ENCODE results near the gene NEGR1.

The NEGR1 gene

DNA sequence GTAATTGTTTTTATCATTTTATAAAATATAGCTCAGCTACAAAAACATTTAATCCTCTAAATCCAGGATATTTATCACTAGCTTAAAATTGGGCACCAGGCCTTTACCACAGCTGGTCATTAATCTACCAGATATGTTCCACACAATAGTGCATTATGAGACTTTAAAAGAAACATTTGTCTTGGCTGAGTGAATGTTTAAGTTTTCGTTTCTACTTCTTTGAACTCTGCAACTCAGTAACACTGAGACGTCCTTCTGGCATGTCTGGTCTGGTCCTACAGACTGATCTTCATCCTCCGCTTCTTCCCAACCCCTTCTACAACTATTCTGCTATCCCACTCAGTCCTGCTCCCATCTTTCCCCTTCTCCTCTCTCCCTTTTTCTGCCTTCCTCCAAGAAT, 296.2 kb downstream of the NEGR1 start:
- no peaks in the 10 kb centered on the region for H3K36me3 ChIP-seq (ENCODE audit: insufficient read depth, low read depth, low read length)
- no peaks in the 10 kb centered on the region for H3K9me3 ChIP-seq (ENCODE audit: insufficient read depth, low read depth, low read length)
- H3K27me3 ChIP-seq (ENCODE audit: insufficient read depth, low read length): no peaks in the 10 kb centered on the region
- no peak overlapping the region for H3K27ac ChIP-seq (ENCODE audit: low read length)
- no peaks in the 10 kb centered on the region for H3K4me1 ChIP-seq (ENCODE audit: insufficient read depth, low read length)
- no peak overlapping the region for H3K9ac ChIP-seq (ENCODE audit: low read depth, low read length)
- H3K4me3 ChIP-seq (ENCODE audit: low read length): no peak overlapping the region

DNA sequence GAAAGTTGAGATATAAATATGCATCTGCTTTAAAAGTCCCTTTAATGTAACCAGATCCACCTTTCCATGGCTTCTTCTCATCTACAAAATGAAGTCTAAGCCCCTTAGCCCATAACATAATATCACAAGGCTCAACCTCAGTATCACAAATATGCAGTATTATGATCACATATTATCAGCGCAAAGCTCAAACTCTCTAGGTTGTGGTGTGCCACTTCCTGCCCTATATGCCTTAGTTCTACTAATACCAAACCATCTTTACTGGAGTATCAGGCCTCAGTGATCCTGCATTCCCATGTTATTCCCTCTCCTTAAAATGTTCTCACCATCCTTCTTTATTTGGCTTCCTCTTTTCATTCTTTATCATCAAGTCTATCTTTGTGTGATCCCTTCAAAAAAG, 301.8 kb downstream of the NEGR1 start:
- Histone ChIP-seq H3K9me3 (ENCODE audit: insufficient read depth, low read depth, low read length) (no peaks in the 10 kb centered on the region), H3K4me1 (ENCODE audit: insufficient read depth, low read length) (no peaks in the 10 kb centered on the region), H3K4me3 (ENCODE audit: low read length) (no peak overlapping the region), H3K27me3 (ENCODE audit: insufficient read depth, low read length) (no peaks in the 10 kb centered on the region), H3K36me3 (ENCODE audit: insufficient read depth, low read depth, low read length) (no peaks in the 10 kb centered on the region), H3K27ac (ENCODE audit: low read length) (no peak overlapping the region), H3K9ac (ENCODE audit: low read depth, low read length) (no peak overlapping the region)

DNA sequence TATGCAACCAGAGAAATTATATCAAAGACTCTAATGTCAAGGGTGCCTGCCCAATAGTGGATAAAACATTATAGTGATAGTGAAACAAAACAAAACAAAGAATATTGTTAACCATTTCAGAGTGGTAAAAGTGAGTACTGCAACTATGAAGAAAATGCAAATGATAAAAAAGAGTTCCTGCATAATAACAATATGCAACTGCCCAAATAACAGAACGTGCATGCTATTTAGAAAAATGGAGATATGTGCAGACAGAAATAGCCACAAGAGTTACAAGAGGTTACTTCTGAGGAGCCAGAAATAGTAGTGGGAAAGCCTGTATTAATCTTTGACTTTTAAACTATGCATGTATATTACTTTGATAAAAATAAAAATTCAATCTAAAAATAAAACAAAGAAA, 302.5 kb downstream of the NEGR1 start:
- H3K27ac ChIP-seq (ENCODE audit: low read length): no peak overlapping the region
- no peaks in the 10 kb centered on the region for H3K4me1 ChIP-seq (ENCODE audit: insufficient read depth, low read length)
- H3K9me3 ChIP-seq (ENCODE audit: insufficient read depth, low read depth, low read length): no peaks in the 10 kb centered on the region
- H3K9ac ChIP-seq (ENCODE audit: low read depth, low read length): no peak overlapping the region
- no peak overlapping the region for H3K4me3 ChIP-seq (ENCODE audit: low read length)
- no peaks in the 10 kb centered on the region for H3K27me3 ChIP-seq (ENCODE audit: insufficient read depth, low read length)
- no peaks in the 10 kb centered on the region for H3K36me3 ChIP-seq (ENCODE audit: insufficient read depth, low read depth, low read length)

DNA sequence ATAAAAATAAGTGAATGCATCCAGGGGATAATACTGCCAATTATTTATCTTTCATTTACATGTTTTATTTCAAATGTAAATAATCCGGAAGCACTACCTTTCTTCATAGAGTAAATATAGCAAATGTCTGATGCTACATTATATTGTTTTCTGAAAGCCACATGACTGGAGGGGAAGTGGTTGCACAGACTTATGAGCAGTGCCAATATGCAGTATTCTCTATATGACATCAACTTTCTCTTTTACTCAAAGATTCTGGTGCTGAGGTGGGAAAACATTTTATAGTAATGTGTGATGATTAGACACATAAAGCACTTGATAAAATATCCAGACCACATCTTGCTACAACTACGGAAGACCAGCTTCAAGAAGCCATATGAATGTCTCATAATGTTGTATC, 314.7 kb downstream of the NEGR1 start:
- Histone ChIP-seq H3K9ac (ENCODE audit: low read depth, low read length) (no peak overlapping the region), H3K27ac (ENCODE audit: low read length) (no peak overlapping the region), H3K27me3 (ENCODE audit: insufficient read depth, low read length) (no peaks in the 10 kb centered on the region), H3K9me3 (ENCODE audit: insufficient read depth, low read depth, low read length) (no peaks in the 10 kb centered on the region), H3K4me3 (ENCODE audit: low read length) (no peak overlapping the region), H3K36me3 (ENCODE audit: insufficient read depth, low read depth, low read length) (no peaks in the 10 kb centered on the region), H3K4me1 (ENCODE audit: insufficient read depth, low read length) (no peaks in the 10 kb centered on the region)

DNA sequence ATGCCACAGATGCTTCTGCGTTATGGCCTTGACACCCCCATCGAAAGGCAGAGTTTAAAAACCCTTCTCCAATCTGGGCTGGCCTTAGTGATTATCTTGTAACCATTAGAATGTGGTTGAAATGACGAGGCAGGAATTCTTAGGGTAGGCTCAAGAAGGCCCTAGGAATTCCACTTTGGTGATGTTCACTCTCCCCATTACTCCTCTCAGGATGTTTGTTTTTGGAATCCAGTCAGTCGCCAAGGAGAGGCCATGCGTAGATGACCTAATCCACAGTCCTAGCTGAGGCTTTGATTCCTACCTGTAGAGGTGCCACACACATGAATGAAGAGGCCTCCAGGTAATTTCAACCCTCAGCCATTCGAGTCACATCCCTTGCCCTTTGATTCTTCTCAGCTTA, 318.2 kb downstream of the NEGR1 start:
- no peaks in the 10 kb centered on the region for H3K27me3 ChIP-seq (ENCODE audit: insufficient read depth, low read length)
- H3K9me3 ChIP-seq (ENCODE audit: insufficient read depth, low read depth, low read length): no peaks in the 10 kb centered on the region
- H3K4me3 ChIP-seq (ENCODE audit: low read length): no peak overlapping the region
- no peak overlapping the region for H3K9ac ChIP-seq (ENCODE audit: low read depth, low read length)
- H3K36me3 ChIP-seq (ENCODE audit: insufficient read depth, low read depth, low read length): no peaks in the 10 kb centered on the region
- no peaks in the 10 kb centered on the region for H3K4me1 ChIP-seq (ENCODE audit: insufficient read depth, low read length)
- H3K27ac ChIP-seq (ENCODE audit: low read length): no peak overlapping the region

DNA sequence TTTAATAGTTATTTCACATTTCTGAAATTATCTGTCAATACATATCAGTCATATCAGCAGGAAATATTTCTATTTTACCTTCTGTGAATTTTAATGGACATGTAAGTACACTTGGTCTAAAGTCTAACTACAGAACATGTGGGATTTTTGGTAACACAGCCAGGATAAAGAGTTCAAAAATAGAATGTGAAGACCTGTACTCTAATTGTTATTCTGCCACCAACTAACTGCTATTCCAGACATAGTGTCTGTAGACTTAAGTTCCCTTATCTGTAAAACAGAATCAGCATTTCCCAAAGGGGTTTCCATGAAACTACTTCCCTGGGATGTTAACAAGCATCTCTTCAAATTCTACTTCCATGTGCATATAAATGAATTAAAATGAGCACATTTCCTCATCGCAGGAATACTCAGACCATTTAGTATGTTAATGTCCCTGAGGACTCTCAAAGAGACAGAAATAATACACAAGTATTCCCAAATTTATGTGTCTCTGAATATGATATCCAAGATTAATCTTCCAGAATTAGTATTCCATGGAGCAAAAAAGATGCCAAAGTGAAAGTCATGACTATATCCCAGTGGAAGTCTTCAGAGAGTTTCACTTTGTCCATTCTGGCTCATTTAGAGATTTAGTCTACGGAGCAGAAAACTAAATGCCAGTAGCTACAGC, 325.6 kb downstream of the NEGR1 start:
- H3K9ac ChIP-seq (ENCODE audit: low read depth, low read length): no peak overlapping the region
- H3K4me3 ChIP-seq (ENCODE audit: low read length): no peak overlapping the region
- no peaks in the 10 kb centered on the region for H3K36me3 ChIP-seq (ENCODE audit: insufficient read depth, low read depth, low read length)

DNA sequence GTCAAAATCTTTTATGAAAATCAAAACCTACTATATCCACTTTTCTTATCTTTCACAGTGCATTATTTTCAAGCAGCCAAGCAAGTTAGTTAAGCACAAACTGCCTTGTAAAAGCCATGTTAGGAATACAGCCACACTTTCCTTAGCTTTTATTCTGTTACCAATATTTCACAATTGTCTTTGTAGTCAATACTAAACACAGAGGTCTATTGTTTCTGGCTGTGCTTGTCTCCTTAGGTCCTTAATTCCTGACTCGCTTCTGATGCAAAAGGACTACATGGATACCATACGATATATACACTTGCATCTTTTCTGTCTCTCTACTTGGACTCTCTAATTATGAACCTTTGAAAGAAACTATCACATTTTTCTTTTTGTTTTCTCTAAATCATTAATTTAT, 331.8 kb downstream of the NEGR1 start:
- Histone ChIP-seq H3K27me3 (ENCODE audit: insufficient read depth, low read length) (no peaks in the 10 kb centered on the region), H3K4me1 (ENCODE audit: insufficient read depth, low read length) (0 out of 2 replicates have a peak, but pooled peaks cover 3% of the 10 kb centered on the region), H3K27ac (ENCODE audit: low read length) (no peak overlapping the region), H3K9me3 (ENCODE audit: insufficient read depth, low read depth, low read length) (no peaks in the 10 kb centered on the region), H3K36me3 (ENCODE audit: insufficient read depth, low read depth, low read length) (no peaks in the 10 kb centered on the region), H3K4me3 (ENCODE audit: low read length) (no peak overlapping the region), H3K9ac (ENCODE audit: low read depth, low read length) (no peak overlapping the region)

More for the DNA sequence above, 325.6 kb downstream of the NEGR1 start:
- Histone ChIP-seq H3K9me3 (ENCODE audit: insufficient read depth, low read depth, low read length) (no peaks in the 10 kb centered on the region), H3K4me1 (ENCODE audit: insufficient read depth, low read length) (peaks cover 6% of the 10 kb centered on the region; the same call in 1 of the 2 replicates), H3K27me3 (ENCODE audit: insufficient read depth, low read length) (no peaks in the 10 kb centered on the region), H3K27ac (ENCODE audit: low read length) (no peak overlapping the region)

DNA sequence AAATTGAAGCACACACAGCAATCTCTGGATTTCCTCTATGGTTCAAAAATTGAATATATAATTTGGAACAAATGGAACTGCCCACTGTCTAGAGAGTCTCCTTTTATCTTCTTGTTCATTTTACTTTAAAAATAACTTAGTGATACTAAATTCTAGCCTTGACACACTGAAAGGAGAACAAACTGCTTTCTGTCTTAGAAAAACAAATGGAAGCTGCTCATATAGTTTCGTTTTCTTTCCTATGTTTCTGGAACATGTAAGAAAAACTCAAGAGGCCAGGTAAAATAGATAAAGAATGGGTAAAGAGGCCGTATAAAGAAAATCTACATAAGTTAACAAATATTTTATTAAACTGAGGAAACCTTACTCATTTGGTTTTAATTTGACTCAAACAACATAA, 332.7 kb downstream of the NEGR1 start:
- Histone ChIP-seq H3K4me1 (ENCODE audit: insufficient read depth, low read length) (0 out of 2 replicates have a peak, but pooled peaks cover 3% of the 10 kb centered on the region), H3K27me3 (ENCODE audit: insufficient read depth, low read length) (no peaks in the 10 kb centered on the region), H3K9ac (ENCODE audit: low read depth, low read length) (no peak overlapping the region), H3K36me3 (ENCODE audit: insufficient read depth, low read depth, low read length) (no peaks in the 10 kb centered on the region), H3K27ac (ENCODE audit: low read length) (no peak overlapping the region), H3K9me3 (ENCODE audit: insufficient read depth, low read depth, low read length) (no peaks in the 10 kb centered on the region), H3K4me3 (ENCODE audit: low read length) (no peak overlapping the region)

DNA sequence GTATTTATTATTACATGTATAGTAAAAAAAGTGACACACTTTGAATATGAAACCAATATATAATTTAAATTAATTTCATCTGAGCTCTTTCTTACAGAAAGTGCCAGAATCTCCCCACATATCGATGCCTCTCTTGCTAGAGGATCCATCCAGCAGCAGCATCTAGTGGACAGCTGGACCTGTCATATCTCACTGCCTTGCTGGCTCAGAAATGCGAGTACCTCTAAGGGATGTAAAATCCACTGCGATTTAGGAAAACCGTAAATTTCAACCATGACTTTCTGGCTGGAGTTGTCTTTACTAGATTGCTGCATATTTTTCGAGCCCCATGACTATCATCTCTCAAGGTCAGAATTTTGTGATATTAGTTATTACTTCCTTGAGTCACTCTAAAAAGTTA, 333.8 kb downstream of the NEGR1 start:
- no peak overlapping the region for H3K4me3 ChIP-seq (ENCODE audit: low read length)
- no peaks in the 10 kb centered on the region for H3K36me3 ChIP-seq (ENCODE audit: insufficient read depth, low read depth, low read length)
- H3K4me1 ChIP-seq (ENCODE audit: insufficient read depth, low read length): no peaks in the 10 kb centered on the region
- H3K27ac ChIP-seq (ENCODE audit: low read length): no peak overlapping the region
- no peaks in the 10 kb centered on the region for H3K27me3 ChIP-seq (ENCODE audit: insufficient read depth, low read length)
- H3K9ac ChIP-seq (ENCODE audit: low read depth, low read length): no peak overlapping the region
- no peaks in the 10 kb centered on the region for H3K9me3 ChIP-seq (ENCODE audit: insufficient read depth, low read depth, low read length)

DNA sequence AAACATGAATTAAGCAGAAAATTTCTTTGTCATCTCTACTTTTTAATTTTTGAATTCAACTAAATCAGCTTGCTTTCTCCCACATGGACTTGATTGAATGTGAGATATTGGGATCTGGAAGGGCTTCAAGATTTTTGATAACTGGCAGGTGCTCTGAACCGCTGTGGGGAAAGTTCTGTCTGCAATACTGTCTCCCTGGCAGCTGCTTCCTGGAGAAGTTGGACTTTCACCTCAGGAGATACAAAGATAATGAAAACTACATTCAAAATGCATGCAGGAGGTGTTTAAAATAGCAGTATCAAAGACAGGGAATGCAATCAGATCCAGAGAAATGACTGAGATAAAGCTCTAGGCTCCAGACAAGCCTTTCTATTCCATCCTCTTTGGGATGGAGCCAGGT, 338.3 kb downstream of the NEGR1 start:
- no peaks in the 10 kb centered on the region for H3K4me1 ChIP-seq (ENCODE audit: insufficient read depth, low read length)
- no peak overlapping the region for H3K4me3 ChIP-seq (ENCODE audit: low read length)
- no peak overlapping the region for H3K27ac ChIP-seq (ENCODE audit: low read length)
- no peak overlapping the region for H3K9ac ChIP-seq (ENCODE audit: low read depth, low read length)
- no peaks in the 10 kb centered on the region for H3K27me3 ChIP-seq (ENCODE audit: insufficient read depth, low read length)
- H3K36me3 ChIP-seq (ENCODE audit: insufficient read depth, low read depth, low read length): no peaks in the 10 kb centered on the region
- H3K9me3 ChIP-seq (ENCODE audit: insufficient read depth, low read depth, low read length): no peaks in the 10 kb centered on the region

DNA sequence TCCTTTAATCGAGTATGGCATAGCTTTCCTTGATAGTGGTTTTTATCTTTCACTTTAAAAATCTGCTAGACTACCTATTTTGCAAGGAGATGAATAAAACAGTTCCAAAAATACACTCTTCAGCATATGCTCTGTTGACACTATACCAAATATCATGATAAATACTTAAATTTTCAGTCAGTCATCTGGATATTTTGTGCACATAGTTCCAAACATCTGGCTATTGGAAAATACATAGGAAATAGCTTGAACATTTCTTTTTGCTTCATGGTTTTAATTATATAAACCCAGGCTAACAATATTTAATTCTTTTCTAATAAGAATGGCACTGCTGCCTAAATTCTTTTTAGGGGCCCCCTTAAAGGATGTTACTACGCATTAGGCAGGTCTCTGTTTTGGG, 342.1 kb downstream of the NEGR1 start:
- no peaks in the 10 kb centered on the region for H3K27me3 ChIP-seq (ENCODE audit: insufficient read depth, low read length)
- H3K9me3 ChIP-seq (ENCODE audit: insufficient read depth, low read depth, low read length): no peaks in the 10 kb centered on the region
- no peak overlapping the region for H3K9ac ChIP-seq (ENCODE audit: low read depth, low read length)
- H3K4me3 ChIP-seq (ENCODE audit: low read length): no peak overlapping the region
- H3K36me3 ChIP-seq (ENCODE audit: insufficient read depth, low read depth, low read length): no peaks in the 10 kb centered on the region
- H3K4me1 ChIP-seq (ENCODE audit: insufficient read depth, low read length): no peaks in the 10 kb centered on the region
- H3K27ac ChIP-seq (ENCODE audit: low read length): no peak overlapping the region

DNA sequence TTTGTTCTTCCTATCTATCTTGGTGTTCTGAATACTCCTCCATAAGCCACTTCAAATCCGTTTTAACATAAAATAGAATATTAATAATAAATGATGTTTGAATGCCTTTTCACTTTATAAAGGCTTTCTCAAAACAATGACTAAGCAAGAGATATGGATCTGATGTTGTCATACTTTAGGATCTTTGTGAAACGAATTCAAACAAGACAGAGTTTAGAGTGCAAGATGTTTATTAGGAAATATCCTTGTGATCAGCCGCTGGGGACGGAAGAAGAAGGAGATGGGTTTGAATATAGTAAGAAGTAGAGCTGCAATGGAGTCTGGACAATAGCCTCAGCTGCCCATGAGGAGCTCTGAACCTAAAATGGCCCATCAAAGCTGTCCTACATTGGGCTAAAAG, 351.8 kb downstream of the NEGR1 start:
- no peak overlapping the region for H3K9ac ChIP-seq (ENCODE audit: low read depth, low read length)
- no peaks in the 10 kb centered on the region for H3K36me3 ChIP-seq (ENCODE audit: insufficient read depth, low read depth, low read length)
- H3K27ac ChIP-seq (ENCODE audit: low read length): no peak overlapping the region
- H3K4me3 ChIP-seq (ENCODE audit: low read length): no peak overlapping the region
- H3K9me3 ChIP-seq (ENCODE audit: insufficient read depth, low read depth, low read length): no peaks in the 10 kb centered on the region
- H3K4me1 ChIP-seq (ENCODE audit: insufficient read depth, low read length): no peaks in the 10 kb centered on the region
- no peaks in the 10 kb centered on the region for H3K27me3 ChIP-seq (ENCODE audit: insufficient read depth, low read length)

Data from iPS-20b (cell line).